ENCODE data around the gene RCSD1. TPM values are rescaled to one million over a fixed set of nuclear protein-coding genes. Genes with fewer than 3 reads are reported as not detected.

RCSD1 gene
- total RNA-seq, 2 experiments from 2014 or later, result 42.3 to 44.6 TPM

- peaks cover 87% of the 10 kb centered on the region for H3K4me1 Mint-ChIP-seq (ENCODE audit: low read depth)
- ChIA-PET CTCF (interaction anchor here (0.6 to 1.6 kb wide), 2 partner anchors 85 to 175 kb away, joined by 3 to 4 read pairs; no protein-coding TSS in a partner anchor), POLR2A (interaction anchor here (0.8 to 7.7 kb wide), 8 partner anchors 10 to 84 kb away, joined by 3 to 104 read pairs (median 10); partner anchors contain the start of gene CREG1)
- no peak for TF ChIP-seq CTCF (IDR thresholded peaks at IDR 0.05)
- Histone ChIP-seq H3K4me3 (ENCODE audit: low read length) (peak overlapping the region; percentile 97), H3K9me3 (ENCODE audit: control insufficient read depth in 1 of 2, insufficient read depth in 1 of 2, low read length in 2 of 2) (no peaks in the 10 kb centered on the region), H3K36me3 (ENCODE audit: insufficient read depth, low read length) (peaks cover 25% of the 10 kb centered on the region), H3K27ac (ENCODE audit: low read depth in 1 of 2, low read length in 2 of 2) (peak overlapping the region; percentile 90 to 92), H3K4me1 (ENCODE audit: insufficient read depth, low read length) (peaks cover 77% of the 10 kb centered on the region), H3K27me3 (ENCODE audit: control insufficient read depth in 1 of 2, insufficient read depth in 2 of 2, low read length in 2 of 2) (no peaks in the 10 kb centered on the region)
- peaks cover 46% of the 10 kb centered on the region for H3K36me3 Mint-ChIP-seq (ENCODE audit: low read depth)
- DNase-seq, result peak in 5 of 14 experiments; percentile 29 to 70 (median 59)
- H3K27me3 Mint-ChIP-seq, result no peaks in the 10 kb centered on the region
- peak overlapping the region; percentile 91 for H3K4me3 Mint-ChIP-seq
- H3K27ac Mint-ChIP-seq, result peak overlapping the region; percentile 93
- ATAC-seq (ENCODE audit: poor library complexity), result no peak
- peaks cover 3% of the 10 kb centered on the region for H3K9me3 Mint-ChIP-seq
- intact Hi-C loops (cut with DNase I, micrococcal nuclease), result loop anchor here (2.0 to 10.0 kb wide), 4 partner anchors 28 to 178 kb away; partner anchors contain the start of gene CREG1 (in 1 of the 2)
Observed at GRCh38 chr1:167630568-167631385, 745 bp downstream of the RCSD1 start.

- Histone ChIP-seq H3K27ac (ENCODE audit: low read depth in 1 of 2, low read length in 2 of 2) (peak overlapping the region; percentile 90 to 92), H3K9me3 (ENCODE audit: control insufficient read depth in 1 of 2, insufficient read depth in 1 of 2, low read length in 2 of 2) (no peaks in the 10 kb centered on the region), H3K4me1 (ENCODE audit: insufficient read depth, low read length) (peaks cover 81% of the 10 kb centered on the region), H3K36me3 (ENCODE audit: insufficient read depth, low read length) (peaks cover 32% of the 10 kb centered on the region), H3K4me3 (ENCODE audit: low read length) (peak overlapping the region; percentile 97), H3K27me3 (ENCODE audit: control insufficient read depth in 1 of 2, insufficient read depth in 2 of 2, low read length in 2 of 2) (no peaks in the 10 kb centered on the region)
- intact Hi-C loops (cut with DNase I, micrococcal nuclease), result loop anchor here (2.0 to 10.0 kb wide), 4 partner anchors 29 to 179 kb away; partner anchors contain the start of gene CREG1 (in 1 of the 2)
- peak overlapping the region; percentile 91 for H3K4me3 Mint-ChIP-seq
- DNase-seq (no peak), ATAC-seq (ENCODE audit: poor library complexity) (no peak)
- H3K27me3 Mint-ChIP-seq, result no peaks in the 10 kb centered on the region
- H3K36me3 Mint-ChIP-seq (ENCODE audit: low read depth), result peaks cover 46% of the 10 kb centered on the region
- ChIA-PET POLR2A (interaction anchor here (0.7 to 7.7 kb wide), 16 partner anchors 10 to 527 kb away, joined by 3 to 104 read pairs (median 4); partner anchors contain the start of genes CD247, CREG1 and DCAF6), CTCF (interaction anchor here (0.6 to 4.5 kb wide), 4 partner anchors 16 to 84 kb away, joined by 3 to 14 read pairs (median 4); no protein-coding TSS in a partner anchor)
- H3K9me3 Mint-ChIP-seq, result no peaks in the 10 kb centered on the region
- peak overlapping the region; percentile 93 for H3K27ac Mint-ChIP-seq
- TF ChIP-seq CTCF (IDR thresholded peaks at IDR 0.05), result no peak
- peaks cover 89% of the 10 kb centered on the region for H3K4me1 Mint-ChIP-seq (ENCODE audit: low read depth)
Observed at GRCh38 chr1:167631386-167631935, 1.4 kb downstream of the RCSD1 start.

GRCh38 chr1:167631936-167632614 is 2.0 kb downstream of the RCSD1 start:
- peaks cover 51% of the 10 kb centered on the region for H3K36me3 Mint-ChIP-seq (ENCODE audit: low read depth)
- H3K27ac ChIP-seq (ENCODE audit: low read depth in 1 of 2, low read length in 2 of 2), result peak overlapping the region; percentile 90 to 92
- intact Hi-C loops (cut with DNase I, micrococcal nuclease), result loop anchor here (2.0 to 10.0 kb wide), 5 partner anchors 15 to 180 kb away; partner anchors contain the start of gene CREG1 (in 1 of the 2)
- H3K4me1 ChIP-seq (ENCODE audit: insufficient read depth, low read length), result peaks cover 81% of the 10 kb centered on the region
- TF ChIP-seq CTCF (IDR thresholded peaks at IDR 0.05), result no peak
- H3K9me3 ChIP-seq (ENCODE audit: control insufficient read depth in 1 of 2, insufficient read depth in 1 of 2, low read length in 2 of 2), result no peaks in the 10 kb centered on the region
- peak in 8 of 14 experiments; percentile 26 to 64 (median 46) for DNase-seq
- peaks cover 32% of the 10 kb centered on the region for H3K36me3 ChIP-seq (ENCODE audit: insufficient read depth, low read length)
- H3K27me3 ChIP-seq (ENCODE audit: control insufficient read depth in 1 of 2, insufficient read depth in 2 of 2, low read length in 2 of 2), result no peaks in the 10 kb centered on the region
- POLR2A ChIA-PET, result interaction anchor here (0.5 to 7.7 kb wide), 20 partner anchors 10 to 528 kb away, joined by 3 to 104 read pairs (median 4); partner anchors contain the start of genes CD247, CREG1, DCAF6 and MPZL1
- H3K4me3 Mint-ChIP-seq, result peak overlapping the region; percentile 91
- CTCF ChIA-PET, result interaction anchor here (0.6 to 4.5 kb wide), 5 partner anchors 16 to 83 kb away, joined by 3 to 14 read pairs (median 4); no protein-coding TSS in a partner anchor
- no peaks in the 10 kb centered on the region for H3K9me3 Mint-ChIP-seq
- peak; percentile 22 for ATAC-seq (ENCODE audit: poor library complexity)
- H3K27ac Mint-ChIP-seq, result peak overlapping the region; percentile 93
- H3K4me3 ChIP-seq (ENCODE audit: low read length), result peak overlapping the region; percentile 97
- H3K4me1 Mint-ChIP-seq (ENCODE audit: low read depth), result peaks cover 91% of the 10 kb centered on the region
- H3K27me3 Mint-ChIP-seq, result no peaks in the 10 kb centered on the region

Measured in CD4-positive, alpha-beta T cell (primary cell).